Activated T-helper 2 cell treated with anti-CD3 and anti-CD28 coated beads, Interferon-gamma antibody, Interleukin-2, Interleukin-4, amounts not matched to agents 10 μg/mL and 5 μg/mL and 100 μg/mL, durations not matched to agents 14 hours and 24 hours and 36 hours (primary cell): ENCODE data around the gene MCC. TPM values are rescaled to one million over a fixed set of nuclear protein-coding genes. Genes with fewer than 3 reads are reported as not detected.

Experiments
- DNase-seq: peaks from one replicate; pipeline ENCODE4 v3.0.0; 2021; ENCODE audit warnings: low spot score
- H3K27ac Mint-ChIP-seq: one replicate; pipeline ENCODE4 v1.8.0; 2021; ENCODE audit warnings: mixed read lengths
- H3K27me3 Mint-ChIP-seq: one replicate; pipeline ENCODE4 v1.8.0; 2021; ENCODE audit warnings: low read depth, mixed read lengths
- H3K36me3 Mint-ChIP-seq: one replicate; pipeline ENCODE4 v1.8.0; 2021; ENCODE audit warnings: low read depth, mixed read lengths
- H3K4me1 Mint-ChIP-seq: one replicate; pipeline ENCODE4 v1.8.0; 2021; ENCODE audit warnings: low read depth, mixed read lengths
- H3K4me3 Mint-ChIP-seq: one replicate; pipeline ENCODE4 v1.8.0; 2021; ENCODE audit warnings: low read depth, mild to moderate bottlenecking, moderate library complexity, mixed read lengths
- H3K9me3 Mint-ChIP-seq: one replicate; pipeline ENCODE4 v1.8.0; 2021; ENCODE audit warnings: mixed read lengths
- intact Hi-C: fragments of 100-400 bp; cut with micrococcal nuclease; formaldehyde crosslinking; loops from one replicate; pipeline ENCODE4 v1.15.1; 2023
- total RNA-seq: library from RNA; stranded (reverse); gene quantifications from 2 replicates; pipeline ENCODE4 v1.2.3, GENCODE V29; 2022

Gene MCC
- total RNA-seq, 1 donor from 2014 or later: 2.1 TPM

GRCh38 chr5:112973036-112973435 lies 515.2 kb downstream of the MCC start:
- peaks cover 28% of the 10 kb centered on the region for H3K4me1 Mint-ChIP-seq
- no peaks in the 10 kb centered on the region for H3K9me3 Mint-ChIP-seq
- no peak overlapping the region for H3K27ac Mint-ChIP-seq
- intact Hi-C loops: no loop called here
- no peaks in the 10 kb centered on the region for H3K27me3 Mint-ChIP-seq
- H3K4me3 Mint-ChIP-seq: no peak overlapping the region
- H3K36me3 Mint-ChIP-seq: peaks cover 4% of the 10 kb centered on the region
- DNase-seq: no peak

Other genes with a start within 250 kb of the MCC start
- not detected in 2 replicates for gene TSSK1B, start 53.5 kb downstream of the MCC start, total RNA-seq
- gene YTHDC2, start 25.2 kb upstream of the MCC start, total RNA-seq: 23.1 and 23.9 TPM in 2 replicates